Small intestine (tissue), 7 donors: ENCODE data around the gene IFI27L2. TPM values are rescaled to one million over a fixed set of nuclear protein-coding genes. Genes with fewer than 3 reads are reported as not detected.

Experiments used
- DNase-seq, 2 donors: peaks; one replicate each; pipeline versions ENCODE4 v3.0.0 to v3.0.0-alpha.2; 2013
- FAIRE-seq: peaks from 2 replicates; lab custom pipeline; 2012; peaks lifted over from hg19 to GRCh38; lab: Jason Lieb, UNC
- H3K27ac ChIP-seq, 3 donors: one replicate each; pipeline ENCODE4 v1.5.1; 2013; ENCODE audit warnings: low read length in 2 of 3, mild to moderate bottlenecking in 2 of 3, control low read depth in 1 of 3, inconsistent platforms in 1 of 3, low read depth in 1 of 3, moderate library complexity in 1 of 3
- H3K27me3 ChIP-seq, 3 donors: one replicate each; pipeline ENCODE4 v1.6.1; 2013; ENCODE audit warnings: low read length in 3 of 3, inconsistent platforms in 1 of 3; ENCODE audit not compliant: control insufficient read depth in 3 of 3, insufficient read depth in 3 of 3
- H3K36me3 ChIP-seq, 3 donors: one replicate each; pipeline ENCODE4 v1.6.1; 2013; ENCODE audit warnings: low read length in 3 of 3, inconsistent platforms in 1 of 3, low read depth in 1 of 3, mild to moderate bottlenecking in 1 of 3, moderate library complexity in 1 of 3; ENCODE audit not compliant: control insufficient read depth in 3 of 3, insufficient read depth in 2 of 3
- H3K4me1 ChIP-seq, 3 donors: one replicate each; pipeline ENCODE4 v1.6.1; 2013; ENCODE audit warnings: low read length in 2 of 3, inconsistent platforms in 1 of 3, low read depth in 1 of 3, mild to moderate bottlenecking in 1 of 3, moderate library complexity in 1 of 3; ENCODE audit not compliant: control insufficient read depth in 3 of 3, insufficient read depth in 2 of 3
- H3K4me3 ChIP-seq, 3 donors: one replicate each; pipeline ENCODE4 v1.5.1; 2013; ENCODE audit warnings: low read length in 3 of 3, control low read depth in 1 of 3, inconsistent platforms in 1 of 3, low read depth in 1 of 3, mild to moderate bottlenecking in 1 of 3, moderate library complexity in 1 of 3
- H3K9me3 ChIP-seq, 2 donors: one replicate each; pipeline ENCODE4 v1.6.1; 2013; ENCODE audit warnings: low read depth in 1 of 2, low read length in 1 of 2; ENCODE audit not compliant: control insufficient read depth in 2 of 2, insufficient read depth in 1 of 2
- WGBS, 3 donors: extraction: QIAGEN DNeasy Blood & Tissue Kit; methylation state at CpG; one replicate each; pipeline ENCODE4 v1.1.7; 2013; 5-methylcytosine and 5-hydroxymethylcytosine counted together
- polyA plus RNA-seq, 4 donors: library from polyadenylated mRNA; stranded (reverse) in 3 of 4; unstranded in 1 of 4; fragments of 200-250 nt in 3 of 4; fragments of 120-200 nt in 1 of 4; gene quantifications; one replicate each; pipeline versions ENCODE4 v1.2.1 to v1.2.3, GENCODE V29; 2013
- donor health status: healthy with polysubstance abuse.
- donor health status: control.
- donor health status: control.
- donor health status: Bipolar disorder and iron deficiency.
- donor health status: healthy.

Gene IFI27L2
- polyA plus RNA-seq, 4 donors, result 23.0 to 96.7 (median 70.2) TPM

- Histone ChIP-seq H3K9me3 (no peaks in the 10 kb centered on the region), H3K4me1 (peaks cover 3 to 19% (median 10%) of the 10 kb centered on the region in 3 donors), H3K27ac (peak overlapping the region in 1 of 3 donors; percentile 19), H3K4me3 (no peak overlapping the region), H3K27me3 (no peaks in the 10 kb centered on the region), H3K36me3 (no peaks in the 10 kb centered on the region)
- FAIRE-seq (no peak), DNase-seq (no peak)
- WGBS, 3 donors, result 74 to 83% (median 79%) methylated on average over 6 of the region's 6 CpGs
Measured at GRCh38 chr14:94112513-94113063, 16.8 kb downstream of the IFI27L2 start.

GRCh38 chr14:94111276-94112095 is 17.9 kb downstream of the IFI27L2 start:
- Histone ChIP-seq H3K4me3 (peak overlapping the region in 2 of 3 donors; percentile 27 to 47), H3K9me3 (no peaks in the 10 kb centered on the region), H3K4me1 (peaks cover 3 to 19% (median 10%) of the 10 kb centered on the region in 3 donors), H3K27me3 (no peaks in the 10 kb centered on the region), H3K27ac (peak overlapping the region in 2 of 3 donors; percentile 46 to 94), H3K36me3 (no peaks in the 10 kb centered on the region)
- FAIRE-seq, result no peak
- 66 to 71% (median 70%) methylated on average over 18 to 20 of the region's 20 CpGs for WGBS, 3 donors
- no peak for DNase-seq

GRCh38 chr14:94110552-94111181 is 18.7 kb downstream of the IFI27L2 start, which contains the start of gene IFI27:
IFI27 (plus strand) TSS chr14:94110736.
- DNase-seq (peak; percentile 37 to 85), FAIRE-seq (no peak)
- Histone ChIP-seq H3K4me1 (peaks cover 3 to 19% (median 10%) of the 10 kb centered on the region in 3 donors), H3K9me3 (no peaks in the 10 kb centered on the region), H3K36me3 (no peaks in the 10 kb centered on the region), H3K4me3 (peak within 1 kb of the TSS in 2 of 3 donors; percentile 27 to 47), H3K27me3 (no peaks in the 10 kb centered on the region), H3K27ac (peak within 1 kb of the TSS in 2 of 3 donors; percentile 88 to 94)
- 23 to 43% (median 37%) methylated on average over 14 of the region's 14 CpGs for WGBS, 3 donors

GRCh38 chr14:94109915-94110250 is 19.5 kb downstream of the IFI27L2 start:
- WGBS, 3 donors, result 85 to 96% (median 90%) methylated on average over 2 of the region's 2 CpGs
- Histone ChIP-seq H3K36me3 (no peaks in the 10 kb centered on the region), H3K27ac (peak overlapping the region in 1 of 3 donors; percentile 71), H3K9me3 (no peaks in the 10 kb centered on the region), H3K27me3 (no peaks in the 10 kb centered on the region), H3K4me3 (no peak overlapping the region), H3K4me1 (peaks cover 3 to 12% (median 9%) of the 10 kb centered on the region in 3 donors)
- no peak for DNase-seq
- FAIRE-seq, result no peak

GRCh38 chr14:94104731-94105130 is 24.7 kb downstream of the IFI27L2 start:
- FAIRE-seq (no peak), DNase-seq (no peak)
- Histone ChIP-seq H3K9me3 (no peaks in the 10 kb centered on the region), H3K4me1 (peaks cover 0 to 6% (median 0%) of the 10 kb centered on the region in 3 donors), H3K27me3 (no peaks in the 10 kb centered on the region), H3K4me3 (no peak overlapping the region), H3K36me3 (peaks cover 0 to 13% (median 0%) of the 10 kb centered on the region in 3 donors), H3K27ac (no peak overlapping the region)
- WGBS, 3 donors, result 85 to 90% (median 86%) methylated on average over 10 of the region's 10 CpGs

GRCh38 chr14:94103554-94104150 is 25.8 kb downstream of the IFI27L2 start:
- no peak overlapping the region for H3K27ac ChIP-seq
- no peak for DNase-seq
- no peak overlapping the region for H3K4me3 ChIP-seq
- 75 to 86% (median 76%) methylated on average over 7 of the region's 7 CpGs for WGBS, 3 donors
- no peaks in the 10 kb centered on the region for H3K27me3 ChIP-seq
- peaks cover 0 to 19% (median 0%) of the 10 kb centered on the region in 3 donors for H3K36me3 ChIP-seq
- no peak for FAIRE-seq
- H3K4me1 ChIP-seq, result peaks cover 0 to 6% (median 0%) of the 10 kb centered on the region in 3 donors
- H3K9me3 ChIP-seq, result no peaks in the 10 kb centered on the region

- H3K27ac ChIP-seq, result no peak overlapping the region
- H3K36me3 ChIP-seq, result peaks cover 0 to 19% (median 0%) of the 10 kb centered on the region in 3 donors
- H3K4me3 ChIP-seq, result no peak overlapping the region
- no peaks in the 10 kb centered on the region for H3K27me3 ChIP-seq
- H3K4me1 ChIP-seq, result peaks cover 0 to 6% (median 0%) of the 10 kb centered on the region in 3 donors
- WGBS, 3 donors, result 67 to 82% (median 82%) methylated on average over 8 of the region's 8 CpGs
- FAIRE-seq (no peak), DNase-seq (peak; percentile 36 to 43)
- H3K9me3 ChIP-seq, result no peaks in the 10 kb centered on the region
Measured at GRCh38 chr14:94102768-94103482, 26.5 kb downstream of the IFI27L2 start.
